HepG2 (cell line): ENCODE measurements around the gene TOR1AIP1. TPM values are rescaled to one million over a fixed set of nuclear protein-coding genes. Genes with fewer than 3 reads are reported as not detected.

ENCODE experiments used
- ATAC-seq: fragments of 200-7000 bp; cut with Tn5 transposase; 3 replicates; pipeline ENCODE4 v1.9.1; 2020; ENCODE audit warnings: mild to moderate bottlenecking, moderate library complexity
- BruUV-seq: library from RNA; stranded (reverse); fragments of 400-500 nt; replicated peaks from 2 replicates; lab custom pipeline; 2021; lab: Mats Ljungman, UMichigan
- CTCF ChIA-PET: fragments of 300-600 bp; formaldehyde crosslinking; extraction: SDS; loops from one replicate; lab custom pipeline; 2021; ENCODE audit warnings: low total read pairs, inconsistent platforms, low intra/inter-chr PET ratio; lab: Yijun Ruan, JAX
- POLR2A ChIA-PET: fragments of 350-600 bp; sonication (Branson Sonifier 250); formaldehyde crosslinking; loops from one replicate; lab custom pipeline; 2020; ENCODE audit warnings: antibody characterized with exemption, inconsistent platforms; lab: Yijun Ruan, JAX
- DNase-seq: peaks from one replicate; pipeline ENCODE4 v3.0.0-alpha.2; 2015; ENCODE audit warnings: low spot score
- FAIRE-seq: peaks from 3 replicates; lab custom pipeline; 2011; peaks lifted over from hg19 to GRCh38; lab: Jason Lieb, UNC
- H2AFZ ChIP-seq: one replicate; pipeline ENCODE4 v1.6.1; 2011; ENCODE audit warnings: low read length, inconsistent platforms
- H3K27ac ChIP-seq: fragments of 300-600 bp; 3 replicates; pipeline ENCODE4 v1.8.0; 2011; ENCODE audit warnings: mixed run types, mild to moderate bottlenecking, mixed read lengths, low read length, inconsistent platforms; ENCODE audit not compliant: insufficient read depth; ENCODE audit errors: extremely low read length
- H3K27me3 ChIP-seq, 2 experiments: fragments of 200-600 bp in 1 of 2; 2 replicates in 1 of 2; 3 replicates in 1 of 2; pipeline versions ENCODE4 v1.6.0 to v1.8.0; 2011; ENCODE audit warnings: low read length in 2 of 2, mild to moderate bottlenecking in 2 of 2, moderate library complexity in 2 of 2, inconsistent platforms in 1 of 2; ENCODE audit not compliant: insufficient read depth in 2 of 2, control insufficient read depth in 1 of 2
- H3K36me3 ChIP-seq, 2 experiments: fragments of 200-600 bp in 1 of 2; replicated peaks in 1 of 2; 2 replicates in 1 of 2; 3 replicates in 1 of 2; pipeline versions ENCODE4 v1.5.1 to v1.8.0; 2011; ENCODE audit warnings: low read length in 2 of 2, inconsistent platforms in 1 of 2; ENCODE audit not compliant: insufficient read depth in 2 of 2, control insufficient read depth in 1 of 2
- H3K4me1 ChIP-seq: 2 replicates; pipeline ENCODE4 v1.5.1; 2012; ENCODE audit warnings: low read length, inconsistent platforms; ENCODE audit not compliant: insufficient read depth
- H3K4me2 ChIP-seq: 2 replicates; pipeline ENCODE4 v1.6.0; 2011; ENCODE audit warnings: low read depth, low read length, inconsistent platforms
- H3K4me3 ChIP-seq, 3 experiments: fragments of 200-600 bp in 1 of 3; sonication (generic), shearing (Covaris generic) in 1 of 3; replicated peaks in 1 of 3; 2 replicates each; pipeline ENCODE4 v1.5.1; 2011 to 2016; ENCODE audit warnings: low read length in 3 of 3, inconsistent platforms in 2 of 3, low read depth in 2 of 3, mild to moderate bottlenecking in 2 of 3, control low read depth in 1 of 3, mixed read lengths in 1 of 3; ENCODE audit not compliant: insufficient read depth in 1 of 3
- H3K79me2 ChIP-seq: one replicate; pipeline ENCODE4 v1.6.1; 2011; ENCODE audit warnings: low read length, inconsistent platforms; ENCODE audit not compliant: insufficient read depth
- H3K9ac ChIP-seq: 2 replicates; pipeline ENCODE4 v1.6.0; 2011; ENCODE audit warnings: mild to moderate bottlenecking, low read depth, low read length, inconsistent platforms; ENCODE audit not compliant: insufficient read depth
- H3K9me3 ChIP-seq: 2 replicates; pipeline ENCODE4 v1.5.1; 2012; ENCODE audit warnings: mild to moderate bottlenecking, low read length
- H4K20me1 ChIP-seq: 2 replicates; pipeline ENCODE4 v1.6.0; 2011; ENCODE audit warnings: inconsistent platforms, mild to moderate bottlenecking, low read length, moderate library complexity; ENCODE audit not compliant: insufficient read depth
- AHR ChIP-seq: IDR thresholded peaks from 2 replicates; pipeline ENCODE4 v1.6.1; 2018; ENCODE audit warnings: missing genetic modification reagents, missing compliant biosample characterization
- CENPT ChIP-seq: sonication (generic); formaldehyde crosslinking; IDR thresholded peaks from 2 replicates; pipeline ENCODE4 v1.8.0; 2022; ENCODE audit warnings: low read depth, mild to moderate bottlenecking, moderate library complexity, missing genetic modification reagents
- DRAP1 ChIP-seq: IDR thresholded peaks from 2 replicates; pipeline ENCODE4 v1.6.1; 2016; ENCODE audit warnings: missing genetic modification reagents, missing compliant biosample characterization
- MZF1 ChIP-seq: sonication (generic); formaldehyde crosslinking; IDR thresholded peaks from 2 replicates; pipeline ENCODE4 v1.8.1; 2023; ENCODE audit warnings: mild to moderate bottlenecking, missing genetic modification reagents, borderline replicate concordance
- NAIF1 ChIP-seq: sonication (generic); formaldehyde crosslinking; IDR thresholded peaks from 2 replicates; pipeline ENCODE4 v1.5.0; 2020; ENCODE audit warnings: mild to moderate bottlenecking, missing genetic modification reagents, borderline replicate concordance
- NFIB ChIP-seq: sonication (generic); formaldehyde crosslinking; IDR thresholded peaks from 2 replicates; pipeline ENCODE4 v1.9.0; 2021; ENCODE audit warnings: missing genetic modification reagents, mild to moderate bottlenecking, borderline replicate concordance
- SIN3A ChIP-seq: IDR thresholded peaks from 2 replicates; pipeline ENCODE4 v1.6.1; 2011; ENCODE audit warnings: low read depth, mild to moderate bottlenecking, control low read depth, low read length, borderline replicate concordance
- ZFP37 ChIP-seq: sonication (generic); formaldehyde crosslinking; IDR thresholded peaks from 2 replicates; pipeline ENCODE4 v1.4.0; 2020; ENCODE audit warnings: missing genetic modification reagents, borderline replicate concordance
- ZNF205 ChIP-seq: IDR thresholded peaks from 2 replicates; pipeline ENCODE4 v1.6.1; 2018; ENCODE audit warnings: missing biosample characterization, missing genetic modification reagents
- ZNF235 ChIP-seq: sonication (generic); formaldehyde crosslinking; IDR thresholded peaks from 2 replicates; pipeline ENCODE4 v1.8.1; 2023; ENCODE audit warnings: mild to moderate bottlenecking, missing genetic modification reagents, borderline replicate concordance
- ZNF260 ChIP-seq: sonication (generic); formaldehyde crosslinking; IDR thresholded peaks from 2 replicates; pipeline ENCODE4 v1.4.0; 2020; ENCODE audit warnings: missing genetic modification reagents, low read depth, mild to moderate bottlenecking, borderline replicate concordance
- ZNF292 ChIP-seq: sonication (generic); formaldehyde crosslinking; IDR thresholded peaks from 2 replicates; pipeline ENCODE4 v1.8.1; 2022; ENCODE audit warnings: mild to moderate bottlenecking, low read depth, missing genetic modification reagents, borderline replicate concordance
- ZNF33A ChIP-seq: sonication (generic); formaldehyde crosslinking; IDR thresholded peaks from 2 replicates; pipeline ENCODE4 v1.5.1; 2020; ENCODE audit warnings: missing genetic modification reagents, mild to moderate bottlenecking, moderate library complexity, borderline replicate concordance
- ZNF691 ChIP-seq: sonication (generic); formaldehyde crosslinking; IDR thresholded peaks from 2 replicates; pipeline ENCODE4 v1.4.0; 2020; ENCODE audit warnings: missing genetic modification reagents, low read depth, mild to moderate bottlenecking, borderline replicate concordance
- ZNF816 ChIP-seq: sonication (generic); formaldehyde crosslinking; IDR thresholded peaks from 2 replicates; pipeline ENCODE4 v1.8.0; 2022; ENCODE audit warnings: missing genetic modification reagents, mild to moderate bottlenecking, borderline replicate concordance
- WGBS: methylation state at CpG from one replicate; pipeline ENCODE4 v1.1.6; 2017; ENCODE audit warnings: low lambda C conversion rate; 5-methylcytosine and 5-hydroxymethylcytosine counted together
- in situ Hi-C: cut with HindIII; loops from 2 replicates; pipeline ENCODE4 v1.10.0; 2017; ENCODE audit warnings: low pct_unique_long_range_greater_than_20kb; ENCODE audit not compliant: extremely low pct_ligation_motif_present
- intact Hi-C: fragments of 100-400 bp; cut with micrococcal nuclease; formaldehyde crosslinking; loops from one replicate; pipeline ENCODE4 v1.10.0; 2022; ENCODE audit not compliant: unreplicated experiment
- polyA plus RNA-seq, 8 experiments: library from polyadenylated mRNA; depleted of rRNA in 3 of 8; stranded (reverse) in 7 of 8; unstranded in 1 of 8; fragments of >200 nt; fragmentation: Illumina TruSeq in 4 of 8; extraction: Trizol in 4 of 8; gene quantifications; 2 replicates each; pipeline versions ENCODE4 v1.2.1 to v1.2.3, GENCODE V29; 2011 to 2016; ENCODE audit warnings: low read depth in 4 of 8, missing spikeins in 1 of 8, mixed read lengths in 1 of 8; ENCODE audit not compliant: insufficient read depth in 1 of 8
- total RNA-seq, 5 experiments: library from RNA; depleted of rRNA; stranded (reverse); fragments of >200 nt; fragmentation: Illumina TruSeq; extraction: Trizol; gene quantifications; 2 replicates each; pipeline ENCODE4 v1.2.3, GENCODE V29; 2016; ENCODE audit warnings: low read depth in 1 of 5
- TF ChIP-seq, protein P1 (sequence below): sonication (generic); formaldehyde crosslinking; IDR thresholded peaks from 2 replicates; pipeline ENCODE4 v1.4.0; 2020; ENCODE audit warnings: missing genetic modification reagents
- TF ChIP-seq, protein P2 (sequence below): sonication (generic); formaldehyde crosslinking; IDR thresholded peaks from 2 replicates; pipeline ENCODE4 v1.8.1; 2023; ENCODE audit warnings: mild to moderate bottlenecking, inconsistent platforms, moderate library complexity, missing genetic modification reagents, borderline replicate concordance

TOR1AIP1 gene
- total and polyA plus RNA-seq, 2 of the 13 experiments (the other 11 are each of a cell fraction or from before 2014, with no cell fraction given), result 15.6 to 29.0 TPM

DNA sequence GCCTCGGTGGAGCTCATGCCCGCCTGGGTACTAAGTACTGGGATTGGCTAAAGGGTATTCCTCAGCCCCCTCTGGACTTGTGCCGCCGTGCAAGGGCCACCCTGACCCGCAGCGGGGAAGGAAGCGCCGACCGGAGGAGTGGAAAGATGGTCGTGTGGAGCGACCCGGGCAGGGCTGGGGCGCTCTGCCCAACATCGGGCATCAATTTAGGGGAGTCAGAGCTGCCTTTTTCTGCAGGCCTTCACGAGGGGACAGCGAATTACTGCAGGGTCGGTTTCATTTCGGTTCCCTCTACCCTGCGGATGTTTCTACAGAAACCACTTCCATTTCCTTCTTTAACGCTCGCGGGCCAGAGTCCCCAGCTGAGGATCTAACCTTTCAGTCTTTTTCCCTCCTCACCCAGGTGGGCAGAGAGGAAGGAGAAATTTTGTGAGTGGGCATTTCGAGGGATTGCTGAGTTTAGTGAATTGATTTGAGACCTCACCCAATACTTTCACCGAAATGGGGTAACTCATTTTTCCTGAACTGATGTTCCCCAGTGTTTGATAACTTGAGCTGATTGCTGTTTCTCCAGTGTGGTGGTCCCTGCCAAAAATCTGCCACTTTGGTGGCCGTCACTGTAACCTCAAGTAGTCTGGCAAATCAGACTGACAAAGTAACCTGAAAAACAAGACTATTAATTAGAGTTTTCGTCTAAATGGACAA, 1.1 kb downstream of the TOR1AIP1 start:
- Histone ChIP-seq H2AFZ (no peak overlapping the region), H3K4me1 (peaks cover 22% of the 10 kb centered on the region), H3K27me3 (no peaks in the 10 kb centered on the region; a peak in 1 of 5 replicates), H3K27ac (peak overlapping the region; percentile 97), H3K36me3 (peaks cover 2 to 11% of the 10 kb centered on the region in 2 experiments; a peak in 3 of 5 replicates), H3K9me3 (no peaks in the 10 kb centered on the region), H3K4me3 (peak overlapping the region; percentile 82 to 92 (median 90)), H3K9ac (peak overlapping the region; percentile 93), H3K4me2 (peak overlapping the region; percentile 98), H4K20me1 (no peaks in the 10 kb centered on the region), H3K79me2 (peaks cover 32% of the 10 kb centered on the region)
- 0% methylated on average over 14 of the region's 26 CpGs for WGBS
- ATAC-seq (peak; percentile 83), DNase-seq (no peak), FAIRE-seq (no peak)
- BruUV-seq, result no TSS peak
- in situ Hi-C loops (no loop called here), intact Hi-C loops (loop anchor here (1.0 to 5.0 kb wide), 3 partner anchors 15 to 284 kb away; partner anchors contain the start of gene CEP350)
- ChIA-PET CTCF (interaction anchor here (1.4 kb wide), 1 partner anchor 15 kb away, joined by 4 read pairs; no protein-coding TSS in a partner anchor), POLR2A (interaction anchor here (0.8 to 2.9 kb wide), 7 partner anchors 9 to 274 kb away, joined by 3 to 23 read pairs (median 7); partner anchors contain the start of gene CEP350)
- TF ChIP-seq SIN3A (peak; percentile 28; the same call in 1 of the 2 replicates), ZFP37 (CRISPR knock-in tag) (0 out of 2 replicates have a peak, but pooled peaks have one; percentile 8), NAIF1 (CRISPR knock-in tag) (no peak), ZNF205 (CRISPR knock-in tag) (no peak), ZNF691 (CRISPR knock-in tag) (no peak), ZNF816 (CRISPR knock-in tag) (0 out of 2 replicates have a peak, but pooled peaks have one; percentile 62), ZNF260 (CRISPR knock-in tag) (no peak), MZF1 (CRISPR knock-in tag) (no peak), ZNF33A (CRISPR knock-in tag) (no peak), ZNF235 (CRISPR knock-in tag) (0 out of 2 replicates have a peak, but pooled peaks have one; percentile 13), CENPT (CRISPR knock-in tag) (no peak), NFIB (CRISPR knock-in tag) (0 out of 2 replicates have a peak, but pooled peaks have one; percentile 76), ZNF292 (CRISPR knock-in tag) (no peak), DRAP1 (CRISPR knock-in tag) (0 out of 2 replicates have a peak, but pooled peaks have one; percentile 5), AHR (CRISPR knock-in tag) (no peak)
- TF ChIP-seq, protein P1, sequence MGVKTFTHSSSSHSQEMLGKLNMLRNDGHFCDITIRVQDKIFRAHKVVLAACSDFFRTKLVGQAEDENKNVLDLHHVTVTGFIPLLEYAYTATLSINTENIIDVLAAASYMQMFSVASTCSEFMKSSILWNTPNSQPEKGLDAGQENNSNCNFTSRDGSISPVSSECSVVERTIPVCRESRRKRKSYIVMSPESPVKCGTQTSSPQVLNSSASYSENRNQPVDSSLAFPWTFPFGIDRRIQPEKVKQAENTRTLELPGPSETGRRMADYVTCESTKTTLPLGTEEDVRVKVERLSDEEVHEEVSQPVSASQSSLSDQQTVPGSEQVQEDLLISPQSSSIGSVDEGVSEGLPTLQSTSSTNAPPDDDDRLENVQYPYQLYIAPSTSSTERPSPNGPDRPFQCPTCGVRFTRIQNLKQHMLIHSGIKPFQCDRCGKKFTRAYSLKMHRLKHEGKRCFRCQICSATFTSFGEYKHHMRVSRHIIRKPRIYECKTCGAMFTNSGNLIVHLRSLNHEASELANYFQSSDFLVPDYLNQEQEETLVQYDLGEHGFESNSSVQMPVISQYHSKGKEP (CRISPR knock-in tag), result no peak
- TF ChIP-seq, protein P2, sequence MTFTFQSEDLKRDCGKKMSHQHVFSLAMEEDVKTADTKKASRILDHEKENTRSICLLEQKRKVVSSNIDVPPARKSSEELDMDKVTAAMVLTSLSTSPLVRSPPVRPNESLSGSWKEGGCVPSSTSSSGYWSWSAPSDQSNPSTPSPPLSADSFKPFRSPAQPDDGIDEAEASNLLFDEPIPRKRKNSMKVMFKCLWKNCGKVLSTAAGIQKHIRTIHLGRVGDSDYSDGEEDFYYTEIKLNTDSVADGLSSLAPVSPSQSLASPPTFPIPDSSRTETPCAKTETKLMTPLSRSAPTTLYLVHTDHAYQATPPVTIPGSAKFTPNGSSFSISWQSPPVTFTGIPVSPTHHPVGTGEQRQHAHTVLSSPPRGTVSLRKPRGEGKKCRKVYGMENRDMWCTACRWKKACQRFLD (CRISPR knock-in tag), result no peak
